Testis (tissue), 2 donors: Measurements from ENCODE around the gene RFTN2.

Source experiments
- CTCF ChIP-seq, 3 experiments: fragments of 450-650 bp in 2 of 3; fragments of 200-600 bp in 1 of 3; sonication (generic) in 1 of 3; IDR thresholded peaks; one replicate each; pipeline ENCODE4 v1.5.1; 2016 to 2019; ENCODE audit warnings: antibody characterized with exemption in 3 of 3, mild to moderate bottlenecking in 2 of 3, moderate library complexity in 1 of 3
- POLR2A ChIP-seq: fragments of 450-650 bp; IDR thresholded peaks from one replicate; pipeline ENCODE4 v1.6.1; 2017; ENCODE audit warnings: antibody characterized with exemption, mild to moderate bottlenecking, moderate library complexity

- TF ChIP-seq CTCF (IDR thresholded peaks at IDR 0.05): no peak
- TF ChIP-seq POLR2A: no peak
Observed at GRCh38 chr2:197673106-197673505, 2.3 kb downstream of the RFTN2 start.
